ENCODE measurements around the gene IFT22.
"Not testable (repeated sequence)": the region's sequence is repeated elsewhere in the genome, so short reads cannot be mapped to it uniquely, and the experiment has no call there.

- not testable (repeated sequence) for TF ChIP-seq EZH2 (IDR thresholded peaks at IDR 0.05; ENCODE audit: borderline replicate concordance, low read depth, low read length, severe bottlenecking); CTCF (IDR thresholded peaks at IDR 0.05; ENCODE audit: borderline replicate concordance, extremely low read depth, low read length, poor library complexity, severe bottlenecking)
These were observed 35.7 kb downstream of the IFT22 start for GRCh38 chr7:101285880-101286279.

Measured in DND-41 (cell line).